Calu3 (cell line): ENCODE results near the gene TENM4. TPM values are rescaled to one million over a fixed set of nuclear protein-coding genes. Genes with fewer than 3 reads are reported as not detected.

Experiments
- BruUV-seq: library from RNA; stranded (reverse); fragments of 400-500 nt; replicated peaks from 2 replicates; lab custom pipeline; 2021; lab: Mats Ljungman, UMichigan
- CTCF ChIA-PET: fragments of 300-600 bp; sonication (Branson Sonifier 250); formaldehyde crosslinking; loops from one replicate; lab custom pipeline; 2022; ENCODE audit warnings: antibody characterized with exemption; lab: Charles Lee
- DNase-seq: peaks from one replicate; pipeline ENCODE4 v3.0.0; 2022
- H3K27ac Mint-ChIP-seq: one replicate; pipeline ENCODE4 v1.8.0; 2022; ENCODE audit warnings: mixed read lengths; ENCODE audit not compliant: unreplicated experiment
- H3K27me3 Mint-ChIP-seq: one replicate; pipeline ENCODE4 v1.8.0; 2022; ENCODE audit warnings: mixed read lengths; ENCODE audit not compliant: unreplicated experiment
- H3K36me3 Mint-ChIP-seq: one replicate; pipeline ENCODE4 v1.8.0; 2022; ENCODE audit warnings: mild to moderate bottlenecking, moderate library complexity, mixed read lengths; ENCODE audit not compliant: insufficient read depth, unreplicated experiment
- H3K4me1 Mint-ChIP-seq: one replicate; pipeline ENCODE4 v1.8.0; 2022; ENCODE audit warnings: mild to moderate bottlenecking, low read depth, mixed read lengths; ENCODE audit not compliant: unreplicated experiment
- H3K4me3 Mint-ChIP-seq: one replicate; pipeline ENCODE4 v1.8.0; 2022; ENCODE audit warnings: mild to moderate bottlenecking, low read depth, moderate library complexity, mixed read lengths; ENCODE audit not compliant: unreplicated experiment
- H3K9me3 Mint-ChIP-seq: one replicate; pipeline ENCODE4 v1.8.0; 2022; ENCODE audit warnings: low read depth, mixed read lengths; ENCODE audit not compliant: unreplicated experiment
- intact Hi-C: fragments of 100-400 bp; cut with micrococcal nuclease; formaldehyde crosslinking; loops from one replicate; pipeline ENCODE4 v1.10.0; 2022; ENCODE audit not compliant: unreplicated experiment
- total RNA-seq: library from RNA; stranded (reverse); gene quantifications from 2 replicates; pipeline ENCODE4 v1.2.3, GENCODE V29; 2022
- TF ChIP-seq, protein P1 (sequence below): fragments of 200-600 bp; IDR thresholded peaks from one replicate; pipeline ENCODE4 v1.8.0; 2022; ENCODE audit warnings: antibody characterized with exemption; ENCODE audit not compliant: unreplicated experiment

TENM4 gene
- total RNA-seq, 1 experiment from 2014 or later, result not detected

GRCh38 chr11:79427126-79427525, 13.7 kb downstream of the TENM4 start:
- no TSS peak for BruUV-seq
- no peak overlapping the region for H3K4me3 Mint-ChIP-seq
- H3K9me3 Mint-ChIP-seq, result peaks cover 7% of the 10 kb centered on the region
- H3K4me1 Mint-ChIP-seq, result no peaks in the 10 kb centered on the region
- H3K27ac Mint-ChIP-seq, result no peak overlapping the region
- intact Hi-C loops, result no loop called here
- no peak for DNase-seq
- CTCF ChIA-PET, result no interaction called here
- H3K27me3 Mint-ChIP-seq, result no peaks in the 10 kb centered on the region
- H3K36me3 Mint-ChIP-seq, result no peaks in the 10 kb centered on the region
- TF ChIP-seq, protein P1, sequence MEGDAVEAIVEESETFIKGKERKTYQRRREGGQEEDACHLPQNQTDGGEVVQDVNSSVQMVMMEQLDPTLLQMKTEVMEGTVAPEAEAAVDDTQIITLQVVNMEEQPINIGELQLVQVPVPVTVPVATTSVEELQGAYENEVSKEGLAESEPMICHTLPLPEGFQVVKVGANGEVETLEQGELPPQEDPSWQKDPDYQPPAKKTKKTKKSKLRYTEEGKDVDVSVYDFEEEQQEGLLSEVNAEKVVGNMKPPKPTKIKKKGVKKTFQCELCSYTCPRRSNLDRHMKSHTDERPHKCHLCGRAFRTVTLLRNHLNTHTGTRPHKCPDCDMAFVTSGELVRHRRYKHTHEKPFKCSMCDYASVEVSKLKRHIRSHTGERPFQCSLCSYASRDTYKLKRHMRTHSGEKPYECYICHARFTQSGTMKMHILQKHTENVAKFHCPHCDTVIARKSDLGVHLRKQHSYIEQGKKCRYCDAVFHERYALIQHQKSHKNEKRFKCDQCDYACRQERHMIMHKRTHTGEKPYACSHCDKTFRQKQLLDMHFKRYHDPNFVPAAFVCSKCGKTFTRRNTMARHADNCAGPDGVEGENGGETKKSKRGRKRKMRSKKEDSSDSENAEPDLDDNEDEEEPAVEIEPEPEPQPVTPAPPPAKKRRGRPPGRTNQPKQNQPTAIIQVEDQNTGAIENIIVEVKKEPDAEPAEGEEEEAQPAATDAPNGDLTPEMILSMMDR, result no peak

DNA sequence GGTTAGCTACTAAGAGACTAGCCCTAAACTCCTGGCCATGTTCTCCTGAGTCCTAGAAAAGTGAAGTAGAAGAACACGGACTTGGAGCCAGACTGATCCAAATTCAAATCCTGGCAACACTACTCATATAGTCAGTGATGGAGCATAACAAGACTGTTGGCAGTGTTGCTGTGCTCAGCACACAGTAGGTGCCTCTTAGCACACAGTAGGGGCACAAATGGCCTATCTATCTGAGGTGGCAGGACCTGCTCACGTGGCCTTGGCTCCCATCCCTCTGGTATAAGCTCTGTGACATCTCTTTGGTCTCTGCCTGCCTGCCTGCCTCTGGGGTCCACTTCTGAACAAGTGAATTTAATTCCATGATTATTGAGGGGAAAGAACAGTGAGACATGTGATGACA, 15.4 kb downstream of the TENM4 start:
- CTCF ChIA-PET, result no interaction called here
- no peaks in the 10 kb centered on the region for H3K4me1 Mint-ChIP-seq

DNA sequence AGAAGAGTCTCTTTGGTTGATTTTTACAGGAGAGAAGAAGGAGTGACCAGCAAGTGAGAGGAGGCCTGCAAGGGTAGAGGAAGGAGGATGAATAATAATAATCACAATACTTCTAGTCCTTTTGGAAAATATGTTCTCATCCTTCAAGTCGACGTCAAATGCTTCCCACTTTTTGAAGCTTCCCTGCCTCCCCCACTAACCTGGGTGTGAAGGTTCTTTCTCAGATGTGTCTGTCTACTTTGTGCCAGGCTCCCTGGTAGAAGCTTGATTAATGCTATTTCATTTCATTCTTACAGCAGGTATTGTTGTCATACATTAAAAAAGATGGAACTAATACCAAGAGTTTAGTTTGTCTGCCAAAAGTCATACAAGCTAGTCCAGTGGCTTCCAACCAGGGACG, 17.1 kb downstream of the TENM4 start:
- no peak for DNase-seq
- CTCF ChIA-PET, result no interaction called here
- BruUV-seq, result no TSS peak
- intact Hi-C loops, result no loop called here
- TF ChIP-seq, protein P1, result no peak
- no peak overlapping the region for H3K27ac Mint-ChIP-seq
- peaks cover 7% of the 10 kb centered on the region for H3K9me3 Mint-ChIP-seq
- no peak overlapping the region for H3K4me3 Mint-ChIP-seq
- H3K36me3 Mint-ChIP-seq, result no peaks in the 10 kb centered on the region
- no peaks in the 10 kb centered on the region for H3K27me3 Mint-ChIP-seq
- H3K4me1 Mint-ChIP-seq, result no peaks in the 10 kb centered on the region

More for the DNA sequence above, 15.4 kb downstream of the TENM4 start:
- Mint-ChIP-seq H3K9me3 (peaks cover 7% of the 10 kb centered on the region), H3K27ac (no peak overlapping the region), H3K36me3 (no peaks in the 10 kb centered on the region), H3K4me3 (no peak overlapping the region), H3K27me3 (no peaks in the 10 kb centered on the region)
- BruUV-seq, result no TSS peak
- intact Hi-C loops, result no loop called here
- no peak for DNase-seq
- TF ChIP-seq, protein P1, result no peak

GRCh38 chr11:79422866-79423265, 18.0 kb downstream of the TENM4 start:
- Mint-ChIP-seq H3K27ac (no peak overlapping the region), H3K36me3 (no peaks in the 10 kb centered on the region), H3K27me3 (no peaks in the 10 kb centered on the region), H3K9me3 (peaks cover 9% of the 10 kb centered on the region), H3K4me1 (no peaks in the 10 kb centered on the region), H3K4me3 (no peak overlapping the region)
- BruUV-seq, result no TSS peak
- intact Hi-C loops, result no loop called here
- CTCF ChIA-PET, result no interaction called here
- TF ChIP-seq, protein P1, result no peak
- no peak for DNase-seq
